Lower lobe of right lung (tissue), 2 donors: Measurements from ENCODE around the gene TICRR. TPM values are rescaled to one million over a fixed set of nuclear protein-coding genes. Genes with fewer than 3 reads are reported as not detected.

Experiments used
- ATAC-seq, 2 donors: fragments of 200-7000 bp; cut with Tn5 transposase; one replicate each; pipeline ENCODE4 v1.9.1; 2020 to 2022; ENCODE audit warnings: mild to moderate bottlenecking in 2 of 2, moderate library complexity in 2 of 2
- DNase-seq: peaks from one replicate; pipeline ENCODE4 v3.0.0-alpha.2; 2020
- H3K27ac ChIP-seq: fragments of 200-600 bp; one replicate; pipeline ENCODE4 v1.8.0; 2022
- H3K27me3 ChIP-seq: fragments of 200-600 bp; one replicate; pipeline ENCODE4 v1.8.0; 2022; ENCODE audit warnings: low read depth
- H3K36me3 ChIP-seq: fragments of 200-600 bp; one replicate; pipeline ENCODE4 v1.8.0; 2022; ENCODE audit warnings: mild to moderate bottlenecking
- H3K4me1 ChIP-seq: fragments of 200-600 bp; one replicate; pipeline ENCODE4 v1.8.0; 2022
- H3K4me3 ChIP-seq: fragments of 200-600 bp; one replicate; pipeline ENCODE4 v1.8.0; 2022; ENCODE audit warnings: mild to moderate bottlenecking
- H3K9me3 ChIP-seq: fragments of 200-600 bp; one replicate; pipeline ENCODE4 v1.8.0; 2022
- CTCF ChIP-seq: fragments of 200-600 bp; IDR thresholded peaks from one replicate; pipeline ENCODE4 v1.8.0; 2022; ENCODE audit warnings: antibody characterized with exemption, mild to moderate bottlenecking
- intact Hi-C: fragments of 100-400 bp; cut with DNase I; formaldehyde crosslinking; loops from one replicate; pipeline ENCODE4 v1.11.0; 2022
- total RNA-seq: library from RNA; stranded (reverse); fragmentation: NEBNext Ultra II Directional; extraction: Animal tissue kit (Norgen Biotek cat#: 25700); gene quantifications from one replicate; pipeline ENCODE4 v1.2.1, GENCODE V29; 2021
- donor health status: DM: no; HTN: yes; CAD: no; lungs with severe emphysema.

Gene TICRR
- total RNA-seq, 1 donor from 2014 or later: 0.32 TPM

GRCh38 chr15:89653578-89653977, 78.3 kb downstream of the TICRR start:
- H3K4me3 ChIP-seq: no peak overlapping the region
- intact Hi-C loops: no loop called here
- ATAC-seq: no peak
- no peak overlapping the region for H3K27ac ChIP-seq
- peaks cover 9% of the 10 kb centered on the region for H3K4me1 ChIP-seq
- DNase-seq: no peak
- no peaks in the 10 kb centered on the region for H3K9me3 ChIP-seq
- H3K36me3 ChIP-seq: no peaks in the 10 kb centered on the region
- peaks cover 34% of the 10 kb centered on the region for H3K27me3 ChIP-seq
- no peak for TF ChIP-seq CTCF

GRCh38 chr15:89654301-89654761, 79.1 kb downstream of the TICRR start:
- Histone ChIP-seq H3K27ac (no peak overlapping the region), H3K4me1 (peaks cover 9% of the 10 kb centered on the region), H3K9me3 (no peaks in the 10 kb centered on the region), H3K4me3 (peak overlapping the region; percentile 62), H3K27me3 (peaks cover 35% of the 10 kb centered on the region), H3K36me3 (no peaks in the 10 kb centered on the region)
- no peak for ATAC-seq
- intact Hi-C loops: no loop called here
- no peak for TF ChIP-seq CTCF
- no peak for DNase-seq

- H3K4me3 ChIP-seq: peak within 1 kb of the TSS; percentile 62
- no peaks in the 10 kb centered on the region for H3K36me3 ChIP-seq
- no peak for DNase-seq
- intact Hi-C loops: no loop called here
- peaks cover 35% of the 10 kb centered on the region for H3K27me3 ChIP-seq
- no peak for TF ChIP-seq CTCF
- ATAC-seq: peak; percentile 77 to 81
- peaks cover 9% of the 10 kb centered on the region for H3K4me1 ChIP-seq
- no peak within 1 kb of the TSS for H3K27ac ChIP-seq
- H3K9me3 ChIP-seq: no peaks in the 10 kb centered on the region
These were observed 79.9 kb downstream of the TICRR start, which contains the start of gene KIF7 for GRCh38 chr15:89654847-89655805. Gene KIF7, minus strand, starts transcription at chr15:89655467. Its CDS starts 2,537 bp downstream, at chr15:89652930.

GRCh38 chr15:89656116-89656815, 81.0 kb downstream of the TICRR start:
- ATAC-seq: no peak
- Histone ChIP-seq H3K27ac (no peak overlapping the region), H3K4me1 (peaks cover 9% of the 10 kb centered on the region), H3K9me3 (no peaks in the 10 kb centered on the region), H3K36me3 (no peaks in the 10 kb centered on the region), H3K27me3 (peaks cover 35% of the 10 kb centered on the region), H3K4me3 (no peak overlapping the region)
- intact Hi-C loops: no loop called here
- no peak for TF ChIP-seq CTCF
- no peak for DNase-seq

GRCh38 chr15:89657686-89658200, 82.5 kb downstream of the TICRR start:
- Histone ChIP-seq H3K9me3 (no peaks in the 10 kb centered on the region), H3K36me3 (no peaks in the 10 kb centered on the region), H3K4me3 (no peak overlapping the region), H3K27ac (no peak overlapping the region), H3K4me1 (peaks cover 12% of the 10 kb centered on the region), H3K27me3 (peaks cover 35% of the 10 kb centered on the region)
- TF ChIP-seq CTCF: no peak
- ATAC-seq: no peak
- intact Hi-C loops: no loop called here
- DNase-seq: no peak
